HepG2 (cell line): ENCODE measurements around the gene RNF10. TPM values are rescaled to one million over a fixed set of nuclear protein-coding genes. Genes with fewer than 3 reads are reported as not detected.

Experiments
- DNMT3B ChIP-seq: conservative IDR thresholded peaks from 2 replicates; pipeline ENCODE4 v1.6.1; 2016; ENCODE audit warnings: missing biosample characterization, control low read depth
- GATAD2A ChIP-seq: IDR thresholded peaks from 2 replicates; pipeline ENCODE4 v1.6.1; 2016
- MATR3 ChIP-seq: sonication (generic); formaldehyde crosslinking; IDR thresholded peaks from 2 replicates; pipeline ENCODE4 v1.4.0; 2020; ENCODE audit warnings: missing genetic modification reagents
- NR3C1 ChIP-seq: sonication (generic); formaldehyde crosslinking; IDR thresholded peaks from 2 replicates; pipeline ENCODE4 v1.4.0; 2020; ENCODE audit warnings: missing genetic modification reagents
- PHF8 ChIP-seq: sonication (generic); formaldehyde crosslinking; IDR thresholded peaks from 2 replicates; pipeline ENCODE4 v1.5.0; 2020; ENCODE audit warnings: missing genetic modification reagents
- RORA ChIP-seq: sonication (generic); formaldehyde crosslinking; IDR thresholded peaks from 2 replicates; pipeline ENCODE4 v1.5.0; 2020; ENCODE audit warnings: mild to moderate bottlenecking, missing genetic modification reagents, moderate library complexity
- ZNF367 ChIP-seq: sonication (generic); formaldehyde crosslinking; IDR thresholded peaks from 2 replicates; pipeline ENCODE4 v1.4.0; 2020; ENCODE audit warnings: missing genetic modification reagents, borderline replicate concordance
- ZNF460 ChIP-seq: sonication (generic); formaldehyde crosslinking; IDR thresholded peaks from 2 replicates; pipeline ENCODE4 v1.5.1; 2020; ENCODE audit warnings: missing genetic modification reagents, mild to moderate bottlenecking, borderline replicate concordance
- ZNF468 ChIP-seq: sonication (generic); formaldehyde crosslinking; IDR thresholded peaks from 2 replicates; pipeline ENCODE4 v1.8.0; 2022; ENCODE audit warnings: mild to moderate bottlenecking, moderate library complexity, missing genetic modification reagents
- ZNF792 ChIP-seq: IDR thresholded peaks from 2 replicates; pipeline ENCODE4 v1.6.1; 2016
- ZSCAN12 ChIP-seq: sonication (generic); formaldehyde crosslinking; IDR thresholded peaks from 2 replicates; pipeline ENCODE4 v1.9.0; 2021; ENCODE audit warnings: mild to moderate bottlenecking, missing genetic modification reagents
- polyA plus RNA-seq, 8 experiments: library from polyadenylated mRNA; depleted of rRNA in 3 of 8; stranded (reverse) in 7 of 8; unstranded in 1 of 8; fragments of >200 nt; fragmentation: Illumina TruSeq in 4 of 8; extraction: Trizol in 4 of 8; gene quantifications; 2 replicates each; pipeline versions ENCODE4 v1.2.1 to v1.2.3, GENCODE V29; 2011 to 2016; ENCODE audit warnings: low read depth in 4 of 8, missing spikeins in 1 of 8, mixed read lengths in 1 of 8; ENCODE audit not compliant: insufficient read depth in 1 of 8
- total RNA-seq, 5 experiments: library from RNA; depleted of rRNA; stranded (reverse); fragments of >200 nt; fragmentation: Illumina TruSeq; extraction: Trizol; gene quantifications; 2 replicates each; pipeline ENCODE4 v1.2.3, GENCODE V29; 2016; ENCODE audit warnings: low read depth in 1 of 5
- TF ChIP-seq, protein P1 (sequence below): sonication (generic); formaldehyde crosslinking; IDR thresholded peaks from 2 replicates; pipeline ENCODE4 v1.5.1; 2020; ENCODE audit warnings: mild to moderate bottlenecking, missing genetic modification reagents, moderate library complexity
- TF ChIP-seq, protein P2 (sequence below): sonication (generic); formaldehyde crosslinking; IDR thresholded peaks from 2 replicates; pipeline ENCODE4 v1.4.0; 2020; ENCODE audit warnings: missing genetic modification reagents
- TF ChIP-seq, protein P3 (sequence below): sonication (generic); formaldehyde crosslinking; IDR thresholded peaks from 2 replicates; pipeline ENCODE4 v1.8.0; 2022; ENCODE audit warnings: low read depth, missing genetic modification reagents
- TF ChIP-seq, protein P4 (sequence below): sonication (generic); formaldehyde crosslinking; conservative IDR thresholded peaks from 2 replicates; pipeline ENCODE4 v1.4.0; 2020; ENCODE audit warnings: missing genetic modification reagents
- TF ChIP-seq, protein P5 (sequence below): sonication (generic); formaldehyde crosslinking; IDR thresholded peaks from 2 replicates; pipeline ENCODE4 v1.4.0; 2020; ENCODE audit warnings: mild to moderate bottlenecking, missing genetic modification reagents
- TF ChIP-seq, protein P6 (sequence below): sonication (generic); formaldehyde crosslinking; IDR thresholded peaks from 2 replicates; pipeline ENCODE4 v1.4.0; 2020; ENCODE audit warnings: missing genetic modification reagents

RNF10 gene
- total and polyA plus RNA-seq, 2 of the 13 experiments (the other 11 are each of a cell fraction or from before 2014, with no cell fraction given), result 62.5 to 88.0 TPM

DNA sequence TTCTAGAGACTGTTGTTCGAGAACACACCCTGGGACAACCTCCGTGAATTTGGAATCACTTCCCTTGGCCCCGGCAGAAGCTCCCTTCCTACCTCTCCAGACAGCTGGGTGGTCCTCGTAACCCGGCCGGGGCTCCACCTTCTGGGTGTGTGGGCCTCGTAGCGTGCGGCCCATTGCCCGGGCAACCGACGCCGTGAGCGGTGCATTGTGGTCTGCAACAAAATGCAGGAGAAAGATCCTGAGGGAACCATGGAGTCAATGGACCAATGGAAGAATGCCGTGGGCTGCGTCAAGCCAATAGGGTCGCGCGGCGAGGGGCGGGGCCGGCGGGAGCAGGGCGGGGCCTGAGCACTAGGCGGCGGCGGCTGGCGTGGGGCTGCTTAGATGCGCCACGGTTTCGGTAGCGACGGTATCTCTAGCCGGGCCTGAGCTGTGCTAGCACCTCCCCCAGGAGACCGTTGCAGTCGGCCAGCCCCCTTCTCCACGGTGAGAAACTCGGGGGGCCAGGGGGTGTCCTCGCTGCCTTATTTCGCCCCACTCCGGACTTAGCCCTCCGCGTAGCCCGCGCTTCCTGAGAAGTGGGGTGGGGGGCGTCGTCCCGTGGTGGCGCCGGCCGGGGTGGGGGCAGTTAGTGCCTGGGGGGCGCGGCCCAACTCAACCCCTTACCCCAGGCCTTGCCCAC is 38.3 kb upstream of the RNF10 start, which contains the start of gene DYNLL1 (continued):
- TF ChIP-seq, protein P1, sequence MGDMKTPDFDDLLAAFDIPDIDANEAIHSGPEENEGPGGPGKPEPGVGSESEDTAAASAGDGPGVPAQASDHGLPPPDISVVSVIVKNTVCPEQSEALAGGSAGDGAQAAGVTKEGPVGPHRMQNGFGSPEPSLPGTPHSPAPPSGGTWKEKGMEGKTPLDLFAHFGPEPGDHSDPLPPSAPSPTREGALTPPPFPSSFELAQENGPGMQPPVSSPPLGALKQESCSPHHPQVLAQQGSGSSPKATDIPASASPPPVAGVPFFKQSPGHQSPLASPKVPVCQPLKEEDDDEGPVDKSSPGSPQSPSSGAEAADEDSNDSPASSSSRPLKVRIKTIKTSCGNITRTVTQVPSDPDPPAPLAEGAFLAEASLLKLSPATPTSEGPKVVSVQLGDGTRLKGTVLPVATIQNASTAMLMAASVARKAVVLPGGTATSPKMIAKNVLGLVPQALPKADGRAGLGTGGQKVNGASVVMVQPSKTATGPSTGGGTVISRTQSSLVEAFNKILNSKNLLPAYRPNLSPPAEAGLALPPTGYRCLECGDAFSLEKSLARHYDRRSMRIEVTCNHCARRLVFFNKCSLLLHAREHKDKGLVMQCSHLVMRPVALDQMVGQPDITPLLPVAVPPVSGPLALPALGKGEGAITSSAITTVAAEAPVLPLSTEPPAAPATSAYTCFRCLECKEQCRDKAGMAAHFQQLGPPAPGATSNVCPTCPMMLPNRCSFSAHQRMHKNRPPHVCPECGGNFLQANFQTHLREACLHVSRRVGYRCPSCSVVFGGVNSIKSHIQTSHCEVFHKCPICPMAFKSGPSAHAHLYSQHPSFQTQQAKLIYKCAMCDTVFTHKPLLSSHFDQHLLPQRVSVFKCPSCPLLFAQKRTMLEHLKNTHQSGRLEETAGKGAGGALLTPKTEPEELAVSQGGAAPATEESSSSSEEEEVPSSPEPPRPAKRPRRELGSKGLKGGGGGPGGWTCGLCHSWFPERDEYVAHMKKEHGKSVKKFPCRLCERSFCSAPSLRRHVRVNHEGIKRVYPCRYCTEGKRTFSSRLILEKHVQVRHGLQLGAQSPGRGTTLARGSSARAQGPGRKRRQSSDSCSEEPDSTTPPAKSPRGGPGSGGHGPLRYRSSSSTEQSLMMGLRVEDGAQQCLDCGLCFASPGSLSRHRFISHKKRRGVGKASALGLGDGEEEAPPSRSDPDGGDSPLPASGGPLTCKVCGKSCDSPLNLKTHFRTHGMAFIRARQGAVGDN (CRISPR knock-in tag), result peak; percentile 74
- TF ChIP-seq ZNF792 (peak; percentile 58; the same call in 1 of the 2 replicates), PHF8 (CRISPR knock-in tag) (peak; percentile 69; the same call in 1 of the 2 replicates), RORA (CRISPR knock-in tag) (no peak), DNMT3B (CRISPR knock-in tag) (no peak), MATR3 (CRISPR knock-in tag) (no peak), ZNF468 (no peak), GATAD2A (CRISPR knock-in tag) (no peak; the same call in 1 of the 2 replicates), NR3C1 (no peak), ZSCAN12 (CRISPR knock-in tag) (no peak), ZNF460 (CRISPR knock-in tag) (no peak), ZNF367 (CRISPR knock-in tag) (no peak; the same call in 1 of the 2 replicates)
- TF ChIP-seq, protein P2, sequence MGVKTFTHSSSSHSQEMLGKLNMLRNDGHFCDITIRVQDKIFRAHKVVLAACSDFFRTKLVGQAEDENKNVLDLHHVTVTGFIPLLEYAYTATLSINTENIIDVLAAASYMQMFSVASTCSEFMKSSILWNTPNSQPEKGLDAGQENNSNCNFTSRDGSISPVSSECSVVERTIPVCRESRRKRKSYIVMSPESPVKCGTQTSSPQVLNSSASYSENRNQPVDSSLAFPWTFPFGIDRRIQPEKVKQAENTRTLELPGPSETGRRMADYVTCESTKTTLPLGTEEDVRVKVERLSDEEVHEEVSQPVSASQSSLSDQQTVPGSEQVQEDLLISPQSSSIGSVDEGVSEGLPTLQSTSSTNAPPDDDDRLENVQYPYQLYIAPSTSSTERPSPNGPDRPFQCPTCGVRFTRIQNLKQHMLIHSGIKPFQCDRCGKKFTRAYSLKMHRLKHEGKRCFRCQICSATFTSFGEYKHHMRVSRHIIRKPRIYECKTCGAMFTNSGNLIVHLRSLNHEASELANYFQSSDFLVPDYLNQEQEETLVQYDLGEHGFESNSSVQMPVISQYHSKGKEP (CRISPR knock-in tag), result no peak
- TF ChIP-seq, protein P3, sequence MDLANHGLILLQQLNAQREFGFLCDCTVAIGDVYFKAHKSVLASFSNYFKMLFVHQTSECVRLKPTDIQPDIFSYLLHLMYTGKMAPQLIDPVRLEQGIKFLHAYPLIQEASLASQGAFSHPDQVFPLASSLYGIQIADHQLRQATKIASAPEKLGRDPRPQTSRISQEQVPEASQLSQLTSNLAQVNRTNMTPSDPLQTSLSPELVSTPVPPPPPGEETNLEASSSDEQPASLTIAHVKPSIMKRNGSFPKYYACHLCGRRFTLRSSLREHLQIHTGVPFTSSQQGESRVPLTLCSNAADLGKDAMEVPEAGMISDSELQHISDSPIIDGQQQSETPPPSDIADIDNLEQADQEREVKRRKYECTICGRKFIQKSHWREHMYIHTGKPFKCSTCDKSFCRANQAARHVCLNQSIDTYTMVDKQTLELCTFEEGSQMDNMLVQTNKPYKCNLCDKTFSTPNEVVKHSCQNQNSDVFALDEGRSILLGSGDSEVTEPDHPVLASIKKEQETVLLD (CRISPR knock-in tag), result peak; percentile 36; the same call in 1 of the 2 replicates
- TF ChIP-seq, protein P4, sequence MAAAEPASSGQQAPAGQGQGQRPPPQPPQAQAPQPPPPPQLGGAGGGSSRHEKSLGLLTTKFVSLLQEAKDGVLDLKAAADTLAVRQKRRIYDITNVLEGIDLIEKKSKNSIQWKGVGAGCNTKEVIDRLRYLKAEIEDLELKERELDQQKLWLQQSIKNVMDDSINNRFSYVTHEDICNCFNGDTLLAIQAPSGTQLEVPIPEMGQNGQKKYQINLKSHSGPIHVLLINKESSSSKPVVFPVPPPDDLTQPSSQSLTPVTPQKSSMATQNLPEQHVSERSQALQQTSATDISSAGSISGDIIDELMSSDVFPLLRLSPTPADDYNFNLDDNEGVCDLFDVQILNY, result no peak
- TF ChIP-seq, protein P5, sequence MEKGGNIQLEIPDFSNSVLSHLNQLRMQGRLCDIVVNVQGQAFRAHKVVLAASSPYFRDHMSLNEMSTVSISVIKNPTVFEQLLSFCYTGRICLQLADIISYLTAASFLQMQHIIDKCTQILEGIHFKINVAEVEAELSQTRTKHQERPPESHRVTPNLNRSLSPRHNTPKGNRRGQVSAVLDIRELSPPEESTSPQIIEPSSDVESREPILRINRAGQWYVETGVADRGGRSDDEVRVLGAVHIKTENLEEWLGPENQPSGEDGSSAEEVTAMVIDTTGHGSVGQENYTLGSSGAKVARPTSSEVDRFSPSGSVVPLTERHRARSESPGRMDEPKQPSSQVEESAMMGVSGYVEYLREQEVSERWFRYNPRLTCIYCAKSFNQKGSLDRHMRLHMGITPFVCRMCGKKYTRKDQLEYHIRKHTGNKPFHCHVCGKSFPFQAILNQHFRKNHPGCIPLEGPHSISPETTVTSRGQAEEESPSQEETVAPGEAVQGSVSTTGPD (CRISPR knock-in tag), result no peak
- TF ChIP-seq, protein P6, sequence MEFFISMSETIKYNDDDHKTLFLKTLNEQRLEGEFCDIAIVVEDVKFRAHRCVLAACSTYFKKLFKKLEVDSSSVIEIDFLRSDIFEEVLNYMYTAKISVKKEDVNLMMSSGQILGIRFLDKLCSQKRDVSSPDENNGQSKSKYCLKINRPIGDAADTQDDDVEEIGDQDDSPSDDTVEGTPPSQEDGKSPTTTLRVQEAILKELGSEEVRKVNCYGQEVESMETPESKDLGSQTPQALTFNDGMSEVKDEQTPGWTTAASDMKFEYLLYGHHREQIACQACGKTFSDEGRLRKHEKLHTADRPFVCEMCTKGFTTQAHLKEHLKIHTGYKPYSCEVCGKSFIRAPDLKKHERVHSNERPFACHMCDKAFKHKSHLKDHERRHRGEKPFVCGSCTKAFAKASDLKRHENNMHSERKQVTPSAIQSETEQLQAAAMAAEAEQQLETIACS, result no peak; the same call in 1 of the 2 replicates
